ENCODE results near the gene TMPRSS2.

GRCh38 chr21:41453198-41453597 is 54.8 kb downstream of the TMPRSS2 start:
- TF ChIP-seq POLR2A (IDR thresholded peaks at IDR 0.05) (no peak), CTCF (IDR thresholded peaks at IDR 0.05) (no peak)
